Measurements from ENCODE around the gene MAP6D1. TPM values are rescaled to one million over a fixed set of nuclear protein-coding genes. Genes with fewer than 3 reads are reported as not detected.

MAP6D1 gene
- total RNA-seq, 4 donors from 2014 or later = 4.7 to 7.9 (median 5.7) TPM

DNA sequence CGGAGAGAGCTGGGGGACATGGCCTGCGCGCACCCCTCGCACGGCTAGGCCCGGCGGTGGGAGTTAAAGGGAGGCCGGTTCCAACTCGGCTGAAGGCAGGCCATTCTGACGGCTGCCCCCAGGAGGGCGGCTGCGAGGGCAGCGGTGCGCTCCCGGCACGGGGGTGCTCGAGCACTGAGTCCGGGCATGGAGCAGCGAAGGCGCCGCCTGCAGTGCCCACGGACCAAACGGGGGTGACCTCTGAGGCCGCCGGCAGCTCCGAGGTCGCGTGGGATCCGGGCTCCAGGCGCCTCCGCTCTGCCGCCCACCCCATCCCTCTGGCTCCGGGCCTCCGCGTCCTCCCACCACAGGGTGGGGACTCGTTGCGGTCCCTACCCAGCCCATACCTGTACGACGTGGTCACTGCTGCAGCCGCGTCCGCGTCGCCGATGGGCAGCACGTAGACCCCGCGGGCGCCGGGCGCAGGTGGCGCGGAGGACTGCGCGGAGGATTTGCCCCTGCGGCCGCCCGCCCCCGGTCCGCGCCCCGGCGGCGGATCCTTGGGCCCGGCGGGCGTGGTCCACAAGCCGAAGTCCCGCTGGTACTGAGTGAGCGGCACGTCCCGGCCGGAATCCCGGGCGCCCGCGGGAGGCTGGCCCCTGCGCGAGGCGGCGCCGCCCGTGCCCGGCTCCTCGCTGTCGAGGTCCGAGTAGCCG, 469 bp downstream of the MAP6D1 start:
- H3K4me3 ChIP-seq = peak overlapping the region; percentile 80
- H3K27me3 ChIP-seq = no peaks in the 10 kb centered on the region
- 0% methylated on average over 11 of the region's 88 CpGs for WGBS
- H3K9me3 ChIP-seq = no peaks in the 10 kb centered on the region
- no peak overlapping the region for H3K27ac ChIP-seq
- peaks cover 15% of the 10 kb centered on the region for H3K36me3 ChIP-seq
- peaks cover 20% of the 10 kb centered on the region for H3K4me1 ChIP-seq
- peak in 1 of 2 donors; percentile 69 for DNase-seq (ENCODE audit: low spot score in 2 of 2)
- no peak for TF ChIP-seq POLR2AphosphoS5 (IDR thresholded peaks at IDR 0.05)
- TF ChIP-seq POLR2A (IDR thresholded peaks at IDR 0.05) = no peak
- TF ChIP-seq, protein P1, sequence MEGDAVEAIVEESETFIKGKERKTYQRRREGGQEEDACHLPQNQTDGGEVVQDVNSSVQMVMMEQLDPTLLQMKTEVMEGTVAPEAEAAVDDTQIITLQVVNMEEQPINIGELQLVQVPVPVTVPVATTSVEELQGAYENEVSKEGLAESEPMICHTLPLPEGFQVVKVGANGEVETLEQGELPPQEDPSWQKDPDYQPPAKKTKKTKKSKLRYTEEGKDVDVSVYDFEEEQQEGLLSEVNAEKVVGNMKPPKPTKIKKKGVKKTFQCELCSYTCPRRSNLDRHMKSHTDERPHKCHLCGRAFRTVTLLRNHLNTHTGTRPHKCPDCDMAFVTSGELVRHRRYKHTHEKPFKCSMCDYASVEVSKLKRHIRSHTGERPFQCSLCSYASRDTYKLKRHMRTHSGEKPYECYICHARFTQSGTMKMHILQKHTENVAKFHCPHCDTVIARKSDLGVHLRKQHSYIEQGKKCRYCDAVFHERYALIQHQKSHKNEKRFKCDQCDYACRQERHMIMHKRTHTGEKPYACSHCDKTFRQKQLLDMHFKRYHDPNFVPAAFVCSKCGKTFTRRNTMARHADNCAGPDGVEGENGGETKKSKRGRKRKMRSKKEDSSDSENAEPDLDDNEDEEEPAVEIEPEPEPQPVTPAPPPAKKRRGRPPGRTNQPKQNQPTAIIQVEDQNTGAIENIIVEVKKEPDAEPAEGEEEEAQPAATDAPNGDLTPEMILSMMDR (IDR thresholded peaks at IDR 0.05) = no peak
- no peak for TF ChIP-seq EP300 (IDR thresholded peaks at IDR 0.05)

DNA sequence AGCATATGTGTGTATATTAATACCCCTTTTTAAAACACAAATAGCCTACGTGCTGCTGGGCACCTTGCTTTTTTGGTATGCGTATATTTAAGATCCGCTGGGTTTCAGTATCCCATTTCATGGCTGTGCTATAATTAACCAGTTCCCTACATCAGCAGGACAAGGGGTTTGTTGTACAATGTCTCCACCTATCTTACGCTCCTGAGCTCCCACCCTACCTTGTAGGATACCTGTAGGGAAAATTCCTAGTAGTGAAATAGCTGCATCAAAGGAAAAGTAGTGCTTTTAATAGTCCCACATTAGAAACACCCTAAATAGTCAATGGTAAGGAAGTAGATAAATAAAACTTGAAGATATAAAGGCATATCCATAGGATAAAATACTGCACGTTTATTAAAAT, 1.4 kb downstream of the MAP6D1 start:
- Histone ChIP-seq H3K4me1 (peaks cover 20% of the 10 kb centered on the region), H3K9me3 (no peaks in the 10 kb centered on the region), H3K27me3 (no peaks in the 10 kb centered on the region), H3K36me3 (peaks cover 8% of the 10 kb centered on the region), H3K27ac (no peak overlapping the region), H3K4me3 (no peak overlapping the region)
- no peak for DNase-seq (ENCODE audit: low spot score in 2 of 2)
- TF ChIP-seq EP300 (IDR thresholded peaks at IDR 0.05) (no peak), POLR2A (IDR thresholded peaks at IDR 0.05) (no peak), POLR2AphosphoS5 (IDR thresholded peaks at IDR 0.05) (no peak)
- TF ChIP-seq, protein P1 (IDR thresholded peaks at IDR 0.05) = no peak
- 60% methylated on average over 5 of the region's 5 CpGs for WGBS

DNA sequence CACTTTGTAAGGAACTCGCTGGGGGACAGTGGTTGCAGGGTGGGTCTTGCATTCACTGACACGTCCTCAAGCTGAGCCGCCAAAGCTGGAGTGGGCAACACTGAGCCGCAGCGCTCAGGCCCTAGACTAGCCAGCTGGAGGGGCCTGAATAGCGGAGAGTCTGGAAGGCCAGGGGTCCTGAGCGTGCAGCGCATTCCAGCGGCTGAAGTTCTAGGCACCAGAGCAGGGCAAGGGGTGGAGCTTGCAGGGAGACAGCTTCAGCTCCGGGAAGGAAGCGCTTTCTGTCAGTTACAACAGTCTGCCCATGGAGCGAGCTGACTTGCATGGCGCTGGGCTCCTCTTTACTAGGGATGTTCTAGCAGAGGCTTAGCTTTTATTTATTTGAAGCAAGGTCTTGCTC, 2.7 kb downstream of the MAP6D1 start:
- peak in 1 of 2 donors; percentile 52 for DNase-seq (ENCODE audit: low spot score in 2 of 2)
- Histone ChIP-seq H3K36me3 (no peaks in the 10 kb centered on the region), H3K4me1 (peaks cover 20% of the 10 kb centered on the region), H3K27me3 (no peaks in the 10 kb centered on the region), H3K27ac (no peak overlapping the region), H3K9me3 (no peaks in the 10 kb centered on the region), H3K4me3 (no peak overlapping the region)
- 92% methylated on average over 13 of the region's 13 CpGs for WGBS
- no peak for TF ChIP-seq POLR2A (IDR thresholded peaks at IDR 0.05)
- TF ChIP-seq, protein P1 (IDR thresholded peaks at IDR 0.05) = no peak
- no peak for TF ChIP-seq POLR2AphosphoS5 (IDR thresholded peaks at IDR 0.05)
- TF ChIP-seq EP300 (IDR thresholded peaks at IDR 0.05) = no peak

DNA sequence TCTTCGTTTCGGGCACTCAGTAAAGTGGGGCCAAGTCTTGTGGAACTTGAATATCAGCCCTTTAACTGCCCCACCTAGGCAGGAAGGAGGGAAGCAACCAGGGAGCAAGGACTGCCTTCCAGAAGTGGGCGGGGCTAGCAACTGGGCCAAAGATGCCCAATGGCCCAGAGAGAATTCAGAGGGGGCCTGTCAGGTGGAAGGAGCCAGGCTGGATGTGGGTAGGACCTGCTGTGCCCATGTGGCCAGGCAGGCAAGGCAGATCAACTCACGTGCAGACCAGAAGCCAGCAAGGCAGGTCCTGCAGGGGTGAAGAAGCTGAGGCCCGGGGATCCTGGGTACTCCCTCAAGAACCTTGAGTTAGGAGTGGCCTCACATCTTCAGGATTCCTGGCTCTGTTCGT, 5.5 kb downstream of the MAP6D1 start:
- H3K27ac ChIP-seq = no peak overlapping the region
- DNase-seq (ENCODE audit: low spot score in 2 of 2) = no peak
- H3K27me3 ChIP-seq = no peaks in the 10 kb centered on the region
- H3K4me3 ChIP-seq = no peak overlapping the region
- no peaks in the 10 kb centered on the region for H3K9me3 ChIP-seq
- TF ChIP-seq EP300 (IDR thresholded peaks at IDR 0.05) = no peak
- TF ChIP-seq POLR2A (IDR thresholded peaks at IDR 0.05) = no peak
- WGBS = 89% methylated on average over 6 of the region's 6 CpGs
- H3K4me1 ChIP-seq = peaks cover 7% of the 10 kb centered on the region
- peaks cover 16% of the 10 kb centered on the region for H3K36me3 ChIP-seq

DNA sequence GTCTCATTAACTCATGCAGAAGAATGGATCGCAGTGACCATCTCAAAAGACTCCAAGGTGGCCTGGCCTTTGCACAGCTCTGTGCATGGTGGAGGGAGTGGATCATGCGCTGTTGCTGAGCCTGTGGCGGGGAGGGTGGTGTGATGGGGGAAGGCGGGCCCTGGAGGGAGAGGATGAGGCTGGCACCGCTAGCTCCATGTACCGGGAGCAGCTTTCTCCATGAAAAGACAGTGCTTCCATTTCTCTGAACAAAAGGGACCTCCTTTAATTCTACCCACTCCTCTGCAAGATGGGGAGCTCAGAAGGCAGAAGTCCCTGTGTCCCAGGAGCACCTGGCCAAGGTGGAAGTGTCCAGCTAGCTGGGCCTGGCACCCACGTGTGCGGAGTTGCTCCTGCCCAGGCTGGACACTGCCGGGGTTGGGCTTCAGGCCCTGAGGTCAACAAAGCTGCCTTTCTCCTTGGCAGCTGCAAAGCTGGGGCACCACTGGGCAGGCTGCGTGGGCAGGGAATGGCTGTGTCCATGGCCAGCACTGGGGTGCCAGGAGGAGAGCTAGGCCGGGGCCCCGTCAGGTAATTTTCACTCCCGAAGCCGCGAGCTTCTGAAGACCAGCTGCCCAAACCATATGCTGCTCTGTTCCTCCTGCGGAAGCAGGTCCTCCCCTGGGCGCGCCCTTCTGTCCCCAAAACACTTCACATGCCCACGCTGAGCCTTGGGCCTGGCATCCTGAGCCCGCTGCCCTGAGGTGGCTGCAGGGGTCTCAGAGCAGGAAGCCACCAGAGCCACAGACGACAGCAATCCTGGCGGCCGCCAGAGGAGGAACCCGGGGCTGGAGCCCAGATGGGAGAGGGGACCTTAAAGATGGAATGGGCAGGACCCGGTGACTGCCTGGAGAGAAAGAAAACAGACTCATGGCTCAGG, 6.4 kb downstream of the MAP6D1 start:
- 92% methylated on average over 15 of the region's 25 CpGs for WGBS
- H3K27me3 ChIP-seq = no peaks in the 10 kb centered on the region
- H3K4me3 ChIP-seq = no peak overlapping the region
- no peaks in the 10 kb centered on the region for H3K9me3 ChIP-seq
- no peak overlapping the region for H3K27ac ChIP-seq
- no peak for TF ChIP-seq EP300 (IDR thresholded peaks at IDR 0.05)
- TF ChIP-seq, protein P1 (IDR thresholded peaks at IDR 0.05) = no peak
- TF ChIP-seq POLR2A (IDR thresholded peaks at IDR 0.05) = no peak
- TF ChIP-seq POLR2AphosphoS5 (IDR thresholded peaks at IDR 0.05) = no peak
- no peaks in the 10 kb centered on the region for H3K4me1 ChIP-seq
- H3K36me3 ChIP-seq = peaks cover 16% of the 10 kb centered on the region
- DNase-seq (ENCODE audit: low spot score in 2 of 2) = no peak
